ENCODE data around the gene KLRK1. TPM values are rescaled to one million over a fixed set of nuclear protein-coding genes. Genes with fewer than 3 reads are reported as not detected.
"Not testable (repeated sequence)": the region's sequence is repeated elsewhere in the genome, so short reads cannot be mapped to it uniquely, and the experiment has no call there.

Gene KLRK1
- total and polyA plus RNA-seq, 2 of the 4 experiments (the other 2 are of a cell fraction) = not detected

DNA sequence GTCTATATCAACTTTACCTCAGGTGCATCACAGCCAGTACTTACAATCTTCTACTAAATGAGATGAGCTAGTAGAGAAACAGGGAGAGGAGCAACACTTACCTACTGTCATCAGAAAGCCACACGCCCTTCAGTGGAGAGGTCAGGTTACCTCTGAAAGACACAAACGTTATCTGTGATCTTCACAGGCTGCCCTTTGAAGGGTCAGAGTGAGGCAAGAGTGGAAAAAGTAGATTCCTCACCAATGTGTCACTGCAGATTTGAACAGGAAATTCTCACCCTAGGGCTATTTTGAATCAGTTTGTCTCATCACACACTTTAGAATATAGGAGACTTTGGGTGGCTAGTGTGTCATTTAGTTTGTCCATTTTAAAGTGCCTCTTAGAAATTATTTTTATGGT lies 47.8 kb upstream of the KLRK1 start:
- H3K4me1 ChIP-seq (ENCODE audit: control insufficient read depth, insufficient read depth, low read length); H3K4me3 ChIP-seq (ENCODE audit: insufficient read depth, low read depth, low read length); H3K4me2 ChIP-seq (ENCODE audit: low read depth, low read length); ATAC-seq (ENCODE audit: low read depth); H3K79me1 ChIP-seq (ENCODE audit: low read depth in 1 of 2, low read length in 2 of 2); H4K20me1 ChIP-seq (ENCODE audit: insufficient read depth, low read length); H4K91ac ChIP-seq (ENCODE audit: insufficient read depth, low read depth, low read length); H4K5ac ChIP-seq (ENCODE audit: low read depth, low read length); in situ Hi-C loops (cut with MboI; ENCODE audit: low sequenced_read_pairs); H3K14ac ChIP-seq (replicated peaks; ENCODE audit: low read depth, low read length); H2AK5ac ChIP-seq (ENCODE audit: low read depth, low read length); H2BK15ac ChIP-seq (ENCODE audit: low read depth, low read length); H2BK120ac ChIP-seq (ENCODE audit: low read depth, low read length); H3K23ac ChIP-seq (ENCODE audit: low read depth, low read length); H3K27ac ChIP-seq (ENCODE audit: insufficient read depth, low read length); H4K8ac ChIP-seq (ENCODE audit: low read depth in 2 of 2, low read length in 2 of 2); BruUV-seq (replicated peaks); H3K9me3 ChIP-seq (ENCODE audit: control insufficient read depth, insufficient read depth, low read length); H3K4ac ChIP-seq (ENCODE audit: low read depth, low read length); H2AK9ac ChIP-seq (replicated peaks; ENCODE audit: low read depth, low read length, poor library complexity); H3K56ac ChIP-seq (ENCODE audit: extremely low read depth, insufficient read depth, low read length); CTCF ChIA-PET; H3K36me3 ChIP-seq (ENCODE audit: control insufficient read depth, insufficient read depth, low read length); H3K9ac ChIP-seq (ENCODE audit: low read depth, low read length); H3K27me3 ChIP-seq (ENCODE audit: control insufficient read depth, insufficient read depth, low read length); intact Hi-C loops (cut with micrococcal nuclease); H2BK5ac ChIP-seq (ENCODE audit: low read depth, low read length, poor library complexity, severe bottlenecking); DNase-seq; H3K9me1 ChIP-seq (ENCODE audit: insufficient read depth, low read length); POLR2A ChIA-PET (ENCODE audit: unreplicated experiment); H2AFZ ChIP-seq (replicated peaks; ENCODE audit: low read length, poor library complexity); H2BK20ac ChIP-seq (ENCODE audit: low read depth, low read length); dilution Hi-C loops (cut with HindIII; ENCODE audit: low sequenced_read_pairs, unreplicated experiment); H3K18ac ChIP-seq (ENCODE audit: low read depth, low read length): not testable (repeated sequence)
- WGBS, 2 experiments (ENCODE audit: extremely low coverage in 2 of 2, insufficient read length in 1 of 2) = no CpG with 5 or more reads among the region's 2 CpGs

DNA sequence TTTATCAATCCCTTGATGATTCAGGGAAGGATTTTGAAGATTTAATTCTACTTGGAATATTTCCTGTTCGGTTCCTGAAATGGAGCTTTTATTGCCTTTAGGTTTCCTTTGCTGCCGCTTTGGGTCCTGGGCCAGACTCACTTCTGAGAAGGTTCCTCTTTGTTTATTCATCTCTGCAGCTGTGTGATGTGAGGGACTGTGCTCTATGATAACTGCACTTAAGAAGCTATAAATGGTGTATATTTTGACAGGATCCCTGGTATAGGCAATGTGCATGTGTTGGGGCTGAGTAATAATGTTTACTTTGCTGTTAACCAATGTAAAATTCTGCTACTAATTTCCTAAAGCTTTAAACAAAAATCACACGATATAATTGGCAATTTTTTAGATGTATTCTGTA lies 46.0 kb upstream of the KLRK1 start, which contains the start of gene KLRC2:
KLRC2 (minus strand) TSS at position 195 of the 400 bp plus-strand sequence; CDS start at position 171, 24 bp downstream.
- no CpG with 5 or more reads among the region's 3 CpGs for WGBS, 2 experiments (ENCODE audit: extremely low coverage in 2 of 2, insufficient read length in 1 of 2)
- H3K23ac ChIP-seq (ENCODE audit: low read depth, low read length) = not testable (repeated sequence)

More for the DNA sequence above, 46.0 kb upstream of the KLRK1 start, which contains the start of gene KLRC2:
- POLR2A ChIA-PET (ENCODE audit: unreplicated experiment); in situ Hi-C loops (cut with MboI; ENCODE audit: low sequenced_read_pairs); dilution Hi-C loops (cut with HindIII; ENCODE audit: low sequenced_read_pairs, unreplicated experiment); H3K36me3 ChIP-seq (ENCODE audit: control insufficient read depth, insufficient read depth, low read length); intact Hi-C loops (cut with micrococcal nuclease); H3K14ac ChIP-seq (replicated peaks; ENCODE audit: low read depth, low read length); H4K5ac ChIP-seq (ENCODE audit: low read depth, low read length); H3K79me1 ChIP-seq (ENCODE audit: low read depth in 1 of 2, low read length in 2 of 2); DNase-seq; H3K4ac ChIP-seq (ENCODE audit: low read depth, low read length); H3K4me2 ChIP-seq (ENCODE audit: low read depth, low read length); H4K91ac ChIP-seq (ENCODE audit: insufficient read depth, low read depth, low read length); H2AK9ac ChIP-seq (replicated peaks; ENCODE audit: low read depth, low read length, poor library complexity); H3K4me3 ChIP-seq (ENCODE audit: insufficient read depth, low read depth, low read length); H3K27ac ChIP-seq (ENCODE audit: insufficient read depth, low read length); H2AFZ ChIP-seq (replicated peaks; ENCODE audit: low read length, poor library complexity); H4K8ac ChIP-seq (ENCODE audit: low read depth in 2 of 2, low read length in 2 of 2); H2BK5ac ChIP-seq (ENCODE audit: low read depth, low read length, poor library complexity, severe bottlenecking); H3K18ac ChIP-seq (ENCODE audit: low read depth, low read length); H2BK20ac ChIP-seq (ENCODE audit: low read depth, low read length); H3K27me3 ChIP-seq (ENCODE audit: control insufficient read depth, insufficient read depth, low read length); H3K9ac ChIP-seq (ENCODE audit: low read depth, low read length); H2AK5ac ChIP-seq (ENCODE audit: low read depth, low read length); H2BK120ac ChIP-seq (ENCODE audit: low read depth, low read length); H3K9me3 ChIP-seq (ENCODE audit: control insufficient read depth, insufficient read depth, low read length); H4K20me1 ChIP-seq (ENCODE audit: insufficient read depth, low read length); H2BK15ac ChIP-seq (ENCODE audit: low read depth, low read length); CTCF ChIA-PET; H3K9me1 ChIP-seq (ENCODE audit: insufficient read depth, low read length); H3K4me1 ChIP-seq (ENCODE audit: control insufficient read depth, insufficient read depth, low read length); BruUV-seq (replicated peaks); H3K56ac ChIP-seq (ENCODE audit: extremely low read depth, insufficient read depth, low read length): not testable (repeated sequence)
- peak; percentile 53 for ATAC-seq (ENCODE audit: low read depth)
